Keratinocyte (primary cell): ENCODE data around the gene TMEM52.

Source experiments
- CTCF ChIP-seq, 3 experiments: IDR thresholded peaks in 1 of 3; conservative IDR thresholded peaks in 1 of 3; optimal IDR thresholded peaks in 1 of 3; 2 replicates in 2 of 3; 3 replicates in 1 of 3; pipeline versions ENCODE3 to v1.5.1; 2011; ENCODE audit warnings: low read length in 3 of 3, mild to moderate bottlenecking in 3 of 3, moderate library complexity in 2 of 3, control low read depth in 1 of 3, inconsistent platforms in 1 of 3; ENCODE audit not compliant: insufficient read depth in 2 of 3; ENCODE audit errors: extremely low read depth in 1 of 3
- EZH2 ChIP-seq: IDR thresholded peaks from one replicate; pipeline ENCODE4 v1.6.1; 2012; ENCODE audit warnings: inconsistent platforms, mild to moderate bottlenecking, low read length, moderate library complexity

- TF ChIP-seq CTCF (optimal IDR thresholded peaks at IDR 0.05 in 1 of 3, IDR thresholded peaks at IDR 0.05 in 1 of 3, conservative IDR thresholded peaks at IDR 0.05 in 1 of 3; ENCODE audit: extremely low read depth in 1 of 3, insufficient read depth in 2 of 3, low read length in 3 of 3) (no peak), EZH2 (no peak)
Observed at GRCh38 chr1:1869469-1869868, 49.6 kb downstream of the TMEM52 start.
